H1 (cell line): ENCODE data around the gene NEURL4. TPM values are rescaled to one million over a fixed set of nuclear protein-coding genes. Genes with fewer than 3 reads are reported as not detected.

Experiments
- ASH2L ChIP-seq: fragments of 200-600, 300-600 bp; sonication (generic); IDR thresholded peaks from one replicate; pipeline ENCODE4 v1.7.1; 2017; ENCODE audit warnings: low read length
- GABPA ChIP-seq: IDR thresholded peaks from 2 replicates; pipeline ENCODE4 v1.6.1; 2011; ENCODE audit warnings: mild to moderate bottlenecking, low read length, moderate library complexity, borderline replicate concordance; ENCODE audit not compliant: insufficient read depth
- polyA plus RNA-seq, 7 experiments: library from polyadenylated mRNA; depleted of rRNA in 3 of 7; stranded (reverse) in 5 of 7; unstranded in 2 of 7; fragments of >200 nt in 5 of 7; fragments of 200-250 nt in 2 of 7; gene quantifications; 1 replicate in 5 of 7; 2 replicates in 1 of 7; 4 replicates in 1 of 7; pipeline versions ENCODE4 v1.2.1 to v1.2.3, GENCODE V29; 2011 to 2013; ENCODE audit warnings: missing spikeins in 2 of 7, mixed read lengths in 2 of 7
- total RNA-seq: library from RNA; stranded (reverse); fragmentation: NEBNext Ultra II Directional; extraction: Animal tissue kit (Norgen Biotek cat#: 25700); gene quantifications from 2 replicates; pipeline ENCODE4 v1.2.1, GENCODE V29; 2021

NEURL4 gene
- total and polyA plus RNA-seq, 2 of the 8 experiments (the other 6 are each of a cell fraction or from before 2014, with no cell fraction given): 29.6 to 46.8 TPM

DNA sequence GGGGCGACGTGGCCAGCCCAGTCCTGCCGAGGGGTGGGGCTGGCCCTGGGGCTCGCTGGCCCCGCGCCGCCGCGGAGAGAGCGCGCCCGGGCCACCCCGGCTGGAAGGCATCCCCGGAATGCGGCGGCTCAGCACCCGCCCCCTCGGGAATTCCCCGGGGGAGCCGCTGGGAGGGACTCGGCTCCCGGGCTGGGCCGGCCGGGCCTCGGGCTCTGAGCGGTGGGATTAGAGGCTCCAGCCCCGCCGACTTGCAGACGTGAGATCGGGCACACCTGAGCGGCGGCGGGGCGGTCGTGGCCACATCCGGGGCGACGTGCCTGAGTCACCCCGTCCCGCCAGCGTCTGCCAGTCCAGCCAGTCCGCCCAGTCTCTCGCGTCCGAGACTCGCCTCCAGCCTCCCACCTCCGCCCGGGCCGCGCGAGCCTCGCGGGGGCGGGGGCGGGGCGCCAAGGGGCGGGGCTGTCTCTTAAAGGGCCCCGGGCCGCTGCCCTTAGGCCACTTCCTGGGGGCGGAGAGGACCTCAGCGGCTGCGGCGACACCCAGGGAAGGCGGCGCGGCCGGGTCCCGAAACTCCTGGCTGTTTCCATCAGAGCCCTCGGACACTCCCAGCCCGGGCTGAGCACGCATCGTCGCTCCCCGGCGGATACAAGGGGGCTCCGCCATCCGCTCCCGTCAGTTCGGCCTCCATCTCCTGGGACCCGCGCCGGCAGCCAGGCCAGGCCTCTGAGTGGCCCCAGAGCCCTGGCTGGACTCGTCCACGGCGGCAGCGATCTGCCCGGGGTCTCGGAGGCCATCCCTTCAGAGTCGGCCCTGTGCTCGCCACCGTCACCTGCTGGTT is 22.7 kb upstream of the NEURL4 start, which contains the start of gene KCTD11 (continued):
- 0 out of 2 replicates have a peak, but pooled peaks have one; percentile 44 for TF ChIP-seq GABPA
- peak; percentile 49 for TF ChIP-seq ASH2L
